ENCODE results near the gene DDX18. TPM values are rescaled to one million over a fixed set of nuclear protein-coding genes. Genes with fewer than 3 reads are reported as not detected.
A peak's percentile ranks its signal among the peaks of the same experiment; 100 is the strongest.
"Not testable (repeated sequence)": the region's sequence is repeated elsewhere in the genome, so short reads cannot be mapped to it uniquely, and the experiment has no call there.

The DDX18 gene
- total RNA-seq, 3 donors from 2014 or later = 46.1 to 63.7 (median 50.8) TPM

GRCh38 chr2:117794668-117795067 is 19.8 kb upstream of the DDX18 start:
- no peak for DNase-seq (ENCODE audit: low spot score in 2 of 2)
- no peaks in the 10 kb centered on the region for H3K36me3 ChIP-seq
- intact Hi-C loops (cut with DNase I; ENCODE audit: low total_unique reads) = no loop called here
- no peak overlapping the region for H3K27ac ChIP-seq
- TF ChIP-seq POLR2A (IDR thresholded peaks at IDR 0.05) (no peak), CTCF (IDR thresholded peaks at IDR 0.05) (no peak), POLR2AphosphoS5 (IDR thresholded peaks at IDR 0.05) (no peak)
- no peaks in the 10 kb centered on the region for H3K27me3 ChIP-seq
- no peaks in the 10 kb centered on the region for H3K4me1 ChIP-seq
- no peaks in the 10 kb centered on the region for H3K9me3 ChIP-seq
- no peak overlapping the region for H3K4me3 ChIP-seq

- intact Hi-C loops (cut with DNase I; ENCODE audit: low total_unique reads) = no loop called here
These were observed 12.7 kb upstream of the DDX18 start for GRCh38 chr2:117801826-117802225.

GRCh38 chr2:117803644-117804325 is 10.7 kb upstream of the DDX18 start:
- intact Hi-C loops (cut with DNase I; ENCODE audit: low total_unique reads); H3K4me1 ChIP-seq; H3K9me3 ChIP-seq; DNase-seq (ENCODE audit: low spot score in 2 of 2); H3K27ac ChIP-seq; H3K27me3 ChIP-seq; H3K36me3 ChIP-seq: not testable (repeated sequence)
- H3K4me3 ChIP-seq = peak overlapping the region in 2 of 3 donors; percentile 25 to 46

More at GRCh38 chr2:117801826-117802225, 12.7 kb upstream of the DDX18 start:
- Histone ChIP-seq H3K36me3 (no peaks in the 10 kb centered on the region), H3K4me1 (no peaks in the 10 kb centered on the region), H3K27ac (no peak overlapping the region), H3K27me3 (peaks cover 0 to 6% of the 10 kb centered on the region in 2 donors), H3K9me3 (no peaks in the 10 kb centered on the region), H3K4me3 (no peak overlapping the region)
- TF ChIP-seq POLR2AphosphoS5 (IDR thresholded peaks at IDR 0.05) (no peak), POLR2A (IDR thresholded peaks at IDR 0.05) (no peak), CTCF (IDR thresholded peaks at IDR 0.05) (no peak)
- DNase-seq (ENCODE audit: low spot score in 2 of 2) = no peak

- H3K27ac ChIP-seq = no peak overlapping the region
- no peak for TF ChIP-seq POLR2A (IDR thresholded peaks at IDR 0.05)
- TF ChIP-seq POLR2AphosphoS5 (IDR thresholded peaks at IDR 0.05) = no peak
- no peak for TF ChIP-seq CTCF (IDR thresholded peaks at IDR 0.05)
These were observed 2.0 kb upstream of the DDX18 start for GRCh38 chr2:117812443-117812842.

GRCh38 chr2:117815946-117816345 is 1.5 kb downstream of the DDX18 start:
- no peak for DNase-seq (ENCODE audit: low spot score in 2 of 2)
- H3K27me3 ChIP-seq = no peaks in the 10 kb centered on the region
- no peak for TF ChIP-seq POLR2AphosphoS5 (IDR thresholded peaks at IDR 0.05)
- no peak for TF ChIP-seq CTCF (IDR thresholded peaks at IDR 0.05)
- TF ChIP-seq POLR2A (IDR thresholded peaks at IDR 0.05) = no peak
- peaks cover 0 to 13% of the 10 kb centered on the region in 2 donors for H3K4me1 ChIP-seq
- H3K36me3 ChIP-seq = no peaks in the 10 kb centered on the region
- peak overlapping the region in 2 of 3 donors; percentile 72 to 96 for H3K4me3 ChIP-seq
- H3K9me3 ChIP-seq = no peaks in the 10 kb centered on the region
- intact Hi-C loops (cut with DNase I; ENCODE audit: low total_unique reads) = loop anchor here (10.0 kb wide), 1 partner anchor 289 kb away; no protein-coding TSS in a partner anchor
- H3K27ac ChIP-seq = no peak overlapping the region

More at GRCh38 chr2:117812443-117812842, 2.0 kb upstream of the DDX18 start:
- Histone ChIP-seq H3K27me3 (no peaks in the 10 kb centered on the region), H3K4me3 (no peak overlapping the region), H3K9me3 (no peaks in the 10 kb centered on the region), H3K4me1 (peaks cover 0 to 13% of the 10 kb centered on the region in 2 donors), H3K36me3 (no peaks in the 10 kb centered on the region)
- DNase-seq (ENCODE audit: low spot score in 2 of 2) = no peak
- intact Hi-C loops (cut with DNase I; ENCODE audit: low total_unique reads) = loop anchor here (10.0 kb wide), 1 partner anchor 292 kb away; no protein-coding TSS in a partner anchor

All from breast epithelium (tissue), 4 donors.